ENCODE data around the gene ZNF343.
A peak's percentile ranks its signal among the peaks of the same experiment; 100 is the strongest.
"Not testable (repeated sequence)": the region's sequence is repeated elsewhere in the genome, so short reads cannot be mapped to it uniquely, and the experiment has no call there.

Gene ZNF343

GRCh38 chr20:2507875-2508630 is 662 bp downstream of the ZNF343 start:
- Histone ChIP-seq H3K36me3 (ENCODE audit: control insufficient read depth, insufficient read depth, low read length) (no peaks in the 10 kb centered on the region), H3K9me3 (ENCODE audit: control insufficient read depth, low read length) (no peaks in the 10 kb centered on the region), H3K9ac (peak overlapping the region; percentile 77), H3K4me2 (ENCODE audit: low read length) (peak overlapping the region; percentile 79), H3K27ac (peak overlapping the region; percentile 85), H3K4me1 (no peaks in the 10 kb centered on the region), H3K79me2 (peaks cover 15% of the 10 kb centered on the region), H2AFZ (peak overlapping the region; percentile 71), H3K27me3 (ENCODE audit: control insufficient read depth, insufficient read depth, low read length) (no peaks in the 10 kb centered on the region), H3K4me3 (ENCODE audit: low read depth, low read length) (peak overlapping the region; percentile 71)
- no peak for TF ChIP-seq CTCF (IDR thresholded peaks at IDR 0.05)

GRCh38 chr20:2507464-2507863 is 1.3 kb downstream of the ZNF343 start:
- Histone ChIP-seq H3K4me2 (ENCODE audit: low read length) (peak overlapping the region; percentile 79), H2AFZ (no peak overlapping the region), H3K36me3 (ENCODE audit: control insufficient read depth, insufficient read depth, low read length) (no peaks in the 10 kb centered on the region), H3K27me3 (ENCODE audit: control insufficient read depth, insufficient read depth, low read length) (no peaks in the 10 kb centered on the region), H3K4me3 (ENCODE audit: low read depth, low read length) (no peak overlapping the region), H3K9me3 (ENCODE audit: control insufficient read depth, low read length) (no peaks in the 10 kb centered on the region), H3K9ac (no peak overlapping the region), H3K27ac (no peak overlapping the region), H3K79me2 (peaks cover 17% of the 10 kb centered on the region), H3K4me1 (no peaks in the 10 kb centered on the region)
- no peak for TF ChIP-seq CTCF (IDR thresholded peaks at IDR 0.05)

GRCh38 chr20:2506426-2506825 is 2.3 kb downstream of the ZNF343 start:
- not testable (repeated sequence) for H3K9me3 ChIP-seq (ENCODE audit: control insufficient read depth, low read length); H3K4me2 ChIP-seq (ENCODE audit: low read length); H2AFZ ChIP-seq; H3K36me3 ChIP-seq (ENCODE audit: control insufficient read depth, insufficient read depth, low read length); H3K4me3 ChIP-seq (ENCODE audit: low read depth, low read length); H3K9ac ChIP-seq; H3K4me1 ChIP-seq; H3K27me3 ChIP-seq (ENCODE audit: control insufficient read depth, insufficient read depth, low read length); H3K27ac ChIP-seq
- peaks cover 23% of the 10 kb centered on the region for H3K79me2 ChIP-seq

GRCh38 chr20:2504803-2505202 is 3.9 kb downstream of the ZNF343 start:
- H3K4me1 ChIP-seq; H3K9ac ChIP-seq; H3K9me3 ChIP-seq (ENCODE audit: control insufficient read depth, low read length); H2AFZ ChIP-seq; H3K4me3 ChIP-seq (ENCODE audit: low read depth, low read length); H3K4me2 ChIP-seq (ENCODE audit: low read length); H3K27ac ChIP-seq; H3K27me3 ChIP-seq (ENCODE audit: control insufficient read depth, insufficient read depth, low read length); H3K36me3 ChIP-seq (ENCODE audit: control insufficient read depth, insufficient read depth, low read length): not testable (repeated sequence)
- H3K79me2 ChIP-seq, result peaks cover 24% of the 10 kb centered on the region

GRCh38 chr20:2502808-2503384 is 5.8 kb downstream of the ZNF343 start:
- H3K27ac ChIP-seq; H3K36me3 ChIP-seq (ENCODE audit: control insufficient read depth, insufficient read depth, low read length); H3K9me3 ChIP-seq (ENCODE audit: control insufficient read depth, low read length); H3K9ac ChIP-seq; H3K4me3 ChIP-seq (ENCODE audit: low read depth, low read length); H2AFZ ChIP-seq; H3K27me3 ChIP-seq (ENCODE audit: control insufficient read depth, insufficient read depth, low read length); H3K4me1 ChIP-seq; H3K4me2 ChIP-seq (ENCODE audit: low read length): not testable (repeated sequence)
- peaks cover 20% of the 10 kb centered on the region for H3K79me2 ChIP-seq

GRCh38 chr20:2485661-2486060 is 23.1 kb downstream of the ZNF343 start:
- Histone ChIP-seq H2AFZ (no peak overlapping the region), H3K36me3 (ENCODE audit: control insufficient read depth, insufficient read depth, low read length) (no peaks in the 10 kb centered on the region), H3K27ac (no peak overlapping the region), H3K4me3 (ENCODE audit: low read depth, low read length) (no peak overlapping the region), H3K9me3 (ENCODE audit: control insufficient read depth, low read length) (no peaks in the 10 kb centered on the region), H3K27me3 (ENCODE audit: control insufficient read depth, insufficient read depth, low read length) (no peaks in the 10 kb centered on the region), H3K4me2 (ENCODE audit: low read length) (no peak overlapping the region), H3K9ac (no peak overlapping the region), H3K79me2 (no peaks in the 10 kb centered on the region), H3K4me1 (no peaks in the 10 kb centered on the region)
- TF ChIP-seq CTCF (IDR thresholded peaks at IDR 0.05), result no peak

All from parathyroid adenoma (tissue), 2 donors.